H9 (cell line): ENCODE measurements around the gene MED31. TPM values are rescaled to one million over a fixed set of nuclear protein-coding genes. Genes with fewer than 3 reads are reported as not detected.

Experiments
- DNase-seq: peaks from one replicate; pipeline ENCODE4 v3.0.0-alpha.2; 2017
- H2AFZ ChIP-seq: one replicate; pipeline ENCODE4 v1.6.1; 2013; ENCODE audit warnings: mild to moderate bottlenecking, low read length, control low read depth, moderate library complexity
- H2AK5ac ChIP-seq: 2 replicates; pipeline ENCODE4 v1.6.1; 2013; ENCODE audit warnings: low read length, control low read depth, mixed read lengths; ENCODE audit not compliant: insufficient read length
- H2BK120ac ChIP-seq: one replicate; pipeline ENCODE4 v1.6.1; 2013; ENCODE audit warnings: low read depth, mild to moderate bottlenecking, low read length, control low read depth, inconsistent platforms; ENCODE audit not compliant: poor library complexity, severe bottlenecking
- H2BK12ac ChIP-seq: 2 replicates; pipeline ENCODE4 v1.6.1; 2013; ENCODE audit warnings: low read length, control low read depth, mixed read lengths, low read depth; ENCODE audit not compliant: insufficient read length
- H2BK15ac ChIP-seq: 2 replicates; pipeline ENCODE4 v1.6.1; 2013; ENCODE audit warnings: low read depth, low read length, control low read depth
- H2BK20ac ChIP-seq: one replicate; pipeline ENCODE4 v1.6.1; 2013; ENCODE audit warnings: low read depth, mild to moderate bottlenecking, low read length, control low read depth, inconsistent platforms; ENCODE audit not compliant: poor library complexity, severe bottlenecking
- H2BK5ac ChIP-seq: 2 replicates; pipeline ENCODE4 v1.6.1; 2013; ENCODE audit warnings: low read length, control low read depth, mixed read lengths; ENCODE audit not compliant: insufficient read length
- H3K14ac ChIP-seq: 2 replicates; pipeline ENCODE4 v1.6.1; 2013; ENCODE audit warnings: low read length, control low read depth; ENCODE audit not compliant: insufficient read depth
- H3K18ac ChIP-seq: 2 replicates; pipeline ENCODE4 v1.6.1; 2013; ENCODE audit warnings: low read depth, mild to moderate bottlenecking, mixed read lengths, low read length, control low read depth; ENCODE audit not compliant: insufficient read length
- H3K23ac ChIP-seq: 2 replicates; pipeline ENCODE4 v1.6.1; 2013; ENCODE audit warnings: low read length, control low read depth, mixed read lengths, low read depth; ENCODE audit not compliant: insufficient read length
- H3K23me2 ChIP-seq: 2 replicates; pipeline ENCODE4 v1.6.1; 2013; ENCODE audit warnings: low read depth, mild to moderate bottlenecking, mixed read lengths, low read length, control low read depth; ENCODE audit not compliant: insufficient read length, poor library complexity, severe bottlenecking
- H3K27ac ChIP-seq: 2 replicates; pipeline ENCODE4 v1.5.1; 2013; ENCODE audit warnings: low read length, control low read depth, mixed read lengths, low read depth; ENCODE audit not compliant: insufficient read length
- H3K27me3 ChIP-seq: 2 replicates; pipeline ENCODE4 v1.6.1; 2013; ENCODE audit warnings: low read length, control low read depth, inconsistent platforms; ENCODE audit not compliant: insufficient read depth
- H3K4ac ChIP-seq: 2 replicates; pipeline ENCODE4 v1.6.1; 2013; ENCODE audit warnings: low read depth, mild to moderate bottlenecking, control low read depth, inconsistent platforms, low read length, moderate library complexity
- H3K4me1 ChIP-seq: 2 replicates; pipeline ENCODE4 v1.6.1; 2013; ENCODE audit warnings: low read length, control low read depth, inconsistent platforms; ENCODE audit not compliant: insufficient read depth
- H3K4me2 ChIP-seq: 2 replicates; pipeline ENCODE4 v1.6.1; 2013; ENCODE audit warnings: low read length, control low read depth, mixed read lengths; ENCODE audit not compliant: insufficient read length, insufficient read depth
- H3K56ac ChIP-seq: 2 replicates; pipeline ENCODE4 v1.6.1; 2013; ENCODE audit warnings: low read depth, mild to moderate bottlenecking, mixed read lengths, low read length, control low read depth; ENCODE audit not compliant: insufficient read length
- H3K79me1 ChIP-seq: 2 replicates; pipeline ENCODE4 v1.6.1; 2013; ENCODE audit warnings: low read depth, mild to moderate bottlenecking, moderate library complexity, low read length, control low read depth, inconsistent platforms; ENCODE audit not compliant: insufficient read depth, poor library complexity, severe bottlenecking
- H3K79me2 ChIP-seq: 2 replicates; pipeline ENCODE4 v1.6.1; 2013; ENCODE audit warnings: low read length, control low read depth, inconsistent platforms; ENCODE audit not compliant: insufficient read depth
- H3K9ac ChIP-seq: 2 replicates; pipeline ENCODE4 v1.6.1; 2013; ENCODE audit warnings: low read length, control low read depth, mixed read lengths; ENCODE audit not compliant: insufficient read length; ENCODE audit errors: extremely low read depth
- H3K9me3 ChIP-seq: one replicate; pipeline ENCODE4 v1.6.1; 2013; ENCODE audit warnings: low read depth, low read length, inconsistent platforms; ENCODE audit not compliant: control insufficient read depth
- H3T11ph ChIP-seq: one replicate; pipeline ENCODE4 v1.6.1; 2013; ENCODE audit warnings: mild to moderate bottlenecking, low read length, control low read depth, inconsistent platforms
- H4K20me1 ChIP-seq: one replicate; pipeline ENCODE4 v1.6.1; 2013; ENCODE audit not compliant: control insufficient read depth, insufficient read length, insufficient read depth
- H4K5ac ChIP-seq: 2 replicates; pipeline ENCODE4 v1.6.1; 2013; ENCODE audit warnings: low read depth, mild to moderate bottlenecking, mixed read lengths, low read length, control low read depth; ENCODE audit not compliant: insufficient read length
- H4K8ac ChIP-seq: replicated peaks from 2 replicates; pipeline ENCODE4 v1.6.1; 2013; ENCODE audit warnings: low read length, control low read depth, mixed read lengths, low read depth; ENCODE audit not compliant: insufficient read length
- H4K91ac ChIP-seq: 2 replicates; pipeline ENCODE4 v1.6.1; 2013; ENCODE audit warnings: low read depth, mild to moderate bottlenecking, moderate library complexity, mixed read lengths, low read length, control low read depth; ENCODE audit not compliant: insufficient read length
- H3K27ac Mint-ChIP-seq, 3 experiments: 2 replicates in 2 of 3; 3 replicates in 1 of 3; pipeline ENCODE4 v1.8.0; 2020 to 2021; ENCODE audit warnings: mixed read lengths in 3 of 3, mild to moderate bottlenecking in 1 of 3, moderate library complexity in 1 of 3
- H3K27me3 Mint-ChIP-seq: 2 replicates; pipeline ENCODE4 v1.8.0; 2021; ENCODE audit warnings: low read depth, mild to moderate bottlenecking, moderate library complexity, mixed read lengths
- H3K36me3 Mint-ChIP-seq, 3 experiments: 2 replicates in 2 of 3; 3 replicates in 1 of 3; pipeline ENCODE4 v1.8.0; 2020 to 2021; ENCODE audit warnings: low read depth in 3 of 3, mixed read lengths in 3 of 3; ENCODE audit not compliant: insufficient read depth in 1 of 3
- H3K4me1 Mint-ChIP-seq, 2 experiments: 2 replicates each; pipeline ENCODE4 v1.8.0; 2020; ENCODE audit warnings: mixed read lengths in 2 of 2
- H3K4me3 Mint-ChIP-seq, 2 experiments: 2 replicates in 1 of 2; 3 replicates in 1 of 2; pipeline ENCODE4 v1.8.0; 2020 to 2021; ENCODE audit warnings: mild to moderate bottlenecking in 2 of 2, mixed read lengths in 2 of 2, moderate library complexity in 1 of 2
- H3K9me3 Mint-ChIP-seq, 2 experiments: 2 replicates in 1 of 2; 3 replicates in 1 of 2; pipeline ENCODE4 v1.8.0; 2020; ENCODE audit warnings: mild to moderate bottlenecking in 2 of 2, mixed read lengths in 2 of 2, moderate library complexity in 1 of 2
- CTCF ChIP-seq: fragments of 200-600 bp; sonication (generic); conservative IDR thresholded peaks from 3 replicates; pipeline ENCODE4 v1.8.0; 2021; ENCODE audit warnings: antibody characterized with exemption, mild to moderate bottlenecking
- WGBS: extraction: QIAGEN DNeasy Blood & Tissue Kit; methylation state at CpG from one replicate; pipeline ENCODE4 v1.1.7; 2013; ENCODE audit warnings: missing lambda C conversion rate, low lambda C conversion rate, mixed read lengths; ENCODE audit not compliant: insufficient read length; ENCODE audit errors: extremely low coverage; 5-methylcytosine and 5-hydroxymethylcytosine counted together
- total RNA-seq: library from RNA; stranded (reverse); gene quantifications from 2 replicates; pipeline ENCODE4 v1.2.1, GENCODE V29; 2021

Gene MED31
- total RNA-seq, 1 experiment from 2014 or later: 11.8 TPM

DNA sequence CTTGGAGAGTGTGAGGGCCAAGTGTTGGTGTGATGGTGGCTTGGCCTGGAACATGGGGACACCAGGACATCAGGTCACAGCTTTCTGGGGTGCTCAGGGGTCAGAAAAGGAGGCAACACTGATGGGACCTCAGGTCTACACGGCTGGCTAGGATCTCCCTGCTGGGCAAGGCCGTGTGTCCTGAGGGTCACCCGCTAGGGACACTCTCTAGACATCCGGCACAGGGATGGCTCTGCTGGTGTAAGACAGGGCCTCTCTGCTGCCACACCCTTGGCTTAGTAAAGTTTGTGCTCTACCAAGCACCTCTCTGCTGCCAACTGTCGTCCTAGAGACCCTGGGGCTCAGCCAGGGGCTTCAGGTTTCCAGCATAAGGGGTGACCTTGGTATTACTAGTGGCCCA is 45.5 kb upstream of the MED31 start:
- H3K9me3 ChIP-seq: no peaks in the 10 kb centered on the region
- H3K23ac ChIP-seq: no peak overlapping the region
- DNase-seq: no peak
- no peak overlapping the region for H3T11ph ChIP-seq
- no peaks in the 10 kb centered on the region for H3K27me3 ChIP-seq
- no peak overlapping the region for H3K56ac ChIP-seq
- no peak overlapping the region for H3K4ac ChIP-seq
- no peaks in the 10 kb centered on the region for H3K79me2 ChIP-seq
- no peak overlapping the region for H2BK120ac ChIP-seq
- no peak overlapping the region for H4K5ac ChIP-seq
- H3K9ac ChIP-seq: no peak overlapping the region
- no peaks in the 10 kb centered on the region for H3K23me2 ChIP-seq
- Mint-ChIP-seq H3K4me3 (no peak overlapping the region), H3K4me1 (peaks cover 3 to 6% of the 10 kb centered on the region in 2 experiments; a peak in 3 of 4 replicates), H3K27ac (no peak overlapping the region), H3K36me3 (no peaks in the 10 kb centered on the region), H3K27me3 (peaks cover 14% of the 10 kb centered on the region), H3K9me3 (no peaks in the 10 kb centered on the region)
- H2BK15ac ChIP-seq: no peak overlapping the region
- no peaks in the 10 kb centered on the region for H3K79me1 ChIP-seq
- H3K14ac ChIP-seq: no peak overlapping the region
- no peak overlapping the region for H4K8ac ChIP-seq
- H3K18ac ChIP-seq: no peak overlapping the region
- no CpG with 5 or more reads among the region's 5 CpGs for WGBS
- no peaks in the 10 kb centered on the region for H3K4me1 ChIP-seq
- no peak overlapping the region for H2AK5ac ChIP-seq
- no peak overlapping the region for H3K27ac ChIP-seq
- H3K4me2 ChIP-seq: no peak overlapping the region
- H4K91ac ChIP-seq: no peak overlapping the region
- H2BK12ac ChIP-seq: no peak overlapping the region
- H2AFZ ChIP-seq: no peak overlapping the region
- no peaks in the 10 kb centered on the region for H4K20me1 ChIP-seq
- H2BK20ac ChIP-seq: no peak overlapping the region
- no peak for TF ChIP-seq CTCF
- no peak overlapping the region for H2BK5ac ChIP-seq
